Measurements from ENCODE around the gene CCL4. TPM values are rescaled to one million over a fixed set of nuclear protein-coding genes. Genes with fewer than 3 reads are reported as not detected.

CCL4 gene
- polyA plus RNA-seq, 1 donor from 2014 or later = not detected

DNA sequence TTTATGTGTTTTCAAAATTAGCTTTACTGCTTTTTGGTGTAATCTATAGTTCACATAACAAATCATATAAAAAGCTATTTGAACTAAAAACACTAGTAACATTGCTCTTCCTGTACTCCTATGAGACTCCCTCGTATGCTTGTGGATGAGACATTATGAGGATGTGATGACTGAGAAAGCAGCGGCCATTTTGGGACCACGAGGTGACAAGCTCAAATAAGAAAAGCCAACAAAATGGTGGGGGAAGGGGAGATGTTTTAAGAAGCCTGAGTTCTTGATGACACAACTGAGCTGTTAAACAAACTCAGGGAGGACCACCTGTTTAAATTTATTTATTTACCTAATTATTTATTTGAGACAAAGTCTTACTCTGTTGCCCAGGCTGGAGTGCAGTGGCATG, 35.1 kb upstream of the CCL4 start:
- TF ChIP-seq EP300 (conservative IDR thresholded peaks at IDR 0.05; ENCODE audit: poor library complexity, severe bottlenecking) = no peak
- TF ChIP-seq, protein P1, sequence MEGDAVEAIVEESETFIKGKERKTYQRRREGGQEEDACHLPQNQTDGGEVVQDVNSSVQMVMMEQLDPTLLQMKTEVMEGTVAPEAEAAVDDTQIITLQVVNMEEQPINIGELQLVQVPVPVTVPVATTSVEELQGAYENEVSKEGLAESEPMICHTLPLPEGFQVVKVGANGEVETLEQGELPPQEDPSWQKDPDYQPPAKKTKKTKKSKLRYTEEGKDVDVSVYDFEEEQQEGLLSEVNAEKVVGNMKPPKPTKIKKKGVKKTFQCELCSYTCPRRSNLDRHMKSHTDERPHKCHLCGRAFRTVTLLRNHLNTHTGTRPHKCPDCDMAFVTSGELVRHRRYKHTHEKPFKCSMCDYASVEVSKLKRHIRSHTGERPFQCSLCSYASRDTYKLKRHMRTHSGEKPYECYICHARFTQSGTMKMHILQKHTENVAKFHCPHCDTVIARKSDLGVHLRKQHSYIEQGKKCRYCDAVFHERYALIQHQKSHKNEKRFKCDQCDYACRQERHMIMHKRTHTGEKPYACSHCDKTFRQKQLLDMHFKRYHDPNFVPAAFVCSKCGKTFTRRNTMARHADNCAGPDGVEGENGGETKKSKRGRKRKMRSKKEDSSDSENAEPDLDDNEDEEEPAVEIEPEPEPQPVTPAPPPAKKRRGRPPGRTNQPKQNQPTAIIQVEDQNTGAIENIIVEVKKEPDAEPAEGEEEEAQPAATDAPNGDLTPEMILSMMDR (IDR thresholded peaks at IDR 0.05; ENCODE audit: poor library complexity, severe bottlenecking) = no peak
- no peak for TF ChIP-seq EZH2 (IDR thresholded peaks at IDR 0.05; ENCODE audit: borderline replicate concordance, insufficient read depth, low read length, poor library complexity, severe bottlenecking)
- no peak for TF ChIP-seq SMC3 (conservative IDR thresholded peaks at IDR 0.05; ENCODE audit: poor library complexity)
- TF ChIP-seq POLR2AphosphoS5 (IDR thresholded peaks at IDR 0.05) = no peak
- TF ChIP-seq, protein P2, sequence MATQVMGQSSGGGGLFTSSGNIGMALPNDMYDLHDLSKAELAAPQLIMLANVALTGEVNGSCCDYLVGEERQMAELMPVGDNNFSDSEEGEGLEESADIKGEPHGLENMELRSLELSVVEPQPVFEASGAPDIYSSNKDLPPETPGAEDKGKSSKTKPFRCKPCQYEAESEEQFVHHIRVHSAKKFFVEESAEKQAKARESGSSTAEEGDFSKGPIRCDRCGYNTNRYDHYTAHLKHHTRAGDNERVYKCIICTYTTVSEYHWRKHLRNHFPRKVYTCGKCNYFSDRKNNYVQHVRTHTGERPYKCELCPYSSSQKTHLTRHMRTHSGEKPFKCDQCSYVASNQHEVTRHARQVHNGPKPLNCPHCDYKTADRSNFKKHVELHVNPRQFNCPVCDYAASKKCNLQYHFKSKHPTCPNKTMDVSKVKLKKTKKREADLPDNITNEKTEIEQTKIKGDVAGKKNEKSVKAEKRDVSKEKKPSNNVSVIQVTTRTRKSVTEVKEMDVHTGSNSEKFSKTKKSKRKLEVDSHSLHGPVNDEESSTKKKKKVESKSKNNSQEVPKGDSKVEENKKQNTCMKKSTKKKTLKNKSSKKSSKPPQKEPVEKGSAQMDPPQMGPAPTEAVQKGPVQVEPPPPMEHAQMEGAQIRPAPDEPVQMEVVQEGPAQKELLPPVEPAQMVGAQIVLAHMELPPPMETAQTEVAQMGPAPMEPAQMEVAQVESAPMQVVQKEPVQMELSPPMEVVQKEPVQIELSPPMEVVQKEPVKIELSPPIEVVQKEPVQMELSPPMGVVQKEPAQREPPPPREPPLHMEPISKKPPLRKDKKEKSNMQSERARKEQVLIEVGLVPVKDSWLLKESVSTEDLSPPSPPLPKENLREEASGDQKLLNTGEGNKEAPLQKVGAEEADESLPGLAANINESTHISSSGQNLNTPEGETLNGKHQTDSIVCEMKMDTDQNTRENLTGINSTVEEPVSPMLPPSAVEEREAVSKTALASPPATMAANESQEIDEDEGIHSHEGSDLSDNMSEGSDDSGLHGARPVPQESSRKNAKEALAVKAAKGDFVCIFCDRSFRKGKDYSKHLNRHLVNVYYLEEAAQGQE (IDR thresholded peaks at IDR 0.05; ENCODE audit: borderline replicate concordance) = no peak
- no peak for TF ChIP-seq TAF1 (IDR thresholded peaks at IDR 0.05; ENCODE audit: low read depth)
- TF ChIP-seq MXI1 (conservative IDR thresholded peaks at IDR 0.05; ENCODE audit: poor library complexity, severe bottlenecking) = no peak
- H2AFZ ChIP-seq (ENCODE audit: low read depth, low read length) = no peak overlapping the region
- H3K27me3 ChIP-seq (ENCODE audit: insufficient read depth, low read depth, low read length) = no peaks in the 10 kb centered on the region
- no peaks in the 10 kb centered on the region for H3K9me3 ChIP-seq (ENCODE audit: low read length)
- no peaks in the 10 kb centered on the region for H3K79me2 ChIP-seq (replicated peaks; ENCODE audit: insufficient read depth, low read length)
- H4K20me1 ChIP-seq (ENCODE audit: insufficient read depth) = no peaks in the 10 kb centered on the region
- no peak overlapping the region for H3K9ac ChIP-seq (ENCODE audit: low read length)
- no peak overlapping the region for H3K27ac ChIP-seq (ENCODE audit: low read length)
- H3K36me3 ChIP-seq (ENCODE audit: insufficient read depth, low read length) = no peaks in the 10 kb centered on the region
- H3K9me2 ChIP-seq (ENCODE audit: insufficient read depth, low read length) = no peaks in the 10 kb centered on the region
- H3F3A ChIP-seq (ENCODE audit: insufficient read depth, low read length, poor library complexity, severe bottlenecking) = no peaks in the 10 kb centered on the region
- H3K4me2 ChIP-seq (ENCODE audit: low read length) = no peak overlapping the region
- no peak overlapping the region for H3K4me3 ChIP-seq (ENCODE audit: low read length)

DNA sequence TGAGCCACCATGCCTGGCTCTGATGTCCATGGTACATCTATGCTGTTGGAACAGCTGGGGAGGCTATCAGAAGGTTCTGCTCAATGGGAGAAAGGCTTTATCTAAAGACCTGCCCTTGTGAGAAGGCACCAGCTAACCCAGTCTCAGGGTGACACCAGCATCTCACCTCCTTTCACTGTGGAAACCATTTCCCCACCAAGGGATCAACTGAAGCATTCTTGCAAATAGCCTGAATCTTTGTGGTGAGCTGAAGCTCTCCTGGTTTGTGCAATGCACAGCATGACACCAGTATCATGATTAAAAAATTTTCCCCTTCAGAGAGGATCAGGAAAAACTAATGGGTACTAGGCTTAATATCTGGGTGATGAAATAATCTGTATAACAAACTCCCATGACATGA, 34.5 kb upstream of the CCL4 start:
- no peak overlapping the region for H3K9ac ChIP-seq (ENCODE audit: low read length)
- H3F3A ChIP-seq (ENCODE audit: insufficient read depth, low read length, poor library complexity, severe bottlenecking) = no peaks in the 10 kb centered on the region
- H3K36me3 ChIP-seq (ENCODE audit: insufficient read depth, low read length) = no peaks in the 10 kb centered on the region
- no peaks in the 10 kb centered on the region for H3K9me2 ChIP-seq (ENCODE audit: insufficient read depth, low read length)
- TF ChIP-seq MXI1 (conservative IDR thresholded peaks at IDR 0.05; ENCODE audit: poor library complexity, severe bottlenecking) (no peak), EP300 (conservative IDR thresholded peaks at IDR 0.05; ENCODE audit: poor library complexity, severe bottlenecking) (no peak), RAD21 (conservative IDR thresholded peaks at IDR 0.05) (no peak), POLR2AphosphoS5 (IDR thresholded peaks at IDR 0.05) (no peak), SMC3 (conservative IDR thresholded peaks at IDR 0.05; ENCODE audit: poor library complexity) (no peak), EZH2 (IDR thresholded peaks at IDR 0.05; ENCODE audit: borderline replicate concordance, insufficient read depth, low read length, poor library complexity, severe bottlenecking) (no peak), TAF1 (IDR thresholded peaks at IDR 0.05; ENCODE audit: low read depth) (no peak)
- TF ChIP-seq, protein P2 (IDR thresholded peaks at IDR 0.05; ENCODE audit: borderline replicate concordance) = no peak
- TF ChIP-seq, protein P1 (IDR thresholded peaks at IDR 0.05; ENCODE audit: poor library complexity, severe bottlenecking) = no peak
- H4K20me1 ChIP-seq (ENCODE audit: insufficient read depth) = no peaks in the 10 kb centered on the region
- no peak overlapping the region for H3K4me2 ChIP-seq (ENCODE audit: low read length)
- no peaks in the 10 kb centered on the region for H3K79me2 ChIP-seq (replicated peaks; ENCODE audit: insufficient read depth, low read length)
- H3K27ac ChIP-seq (ENCODE audit: low read length) = no peak overlapping the region
- H2AFZ ChIP-seq (ENCODE audit: low read depth, low read length) = no peak overlapping the region
- H3K9me3 ChIP-seq (ENCODE audit: low read length) = no peaks in the 10 kb centered on the region
- no peak overlapping the region for H3K4me3 ChIP-seq (ENCODE audit: low read length)
- H3K27me3 ChIP-seq (ENCODE audit: insufficient read depth, low read depth, low read length) = no peaks in the 10 kb centered on the region

Measured in neural cell (in vitro differentiated cells).